ENCODE results near the gene YARS1.
"Not testable (repeated sequence)": the region's sequence is repeated elsewhere in the genome, so short reads cannot be mapped to it uniquely, and the experiment has no call there.

Gene YARS1

DNA sequence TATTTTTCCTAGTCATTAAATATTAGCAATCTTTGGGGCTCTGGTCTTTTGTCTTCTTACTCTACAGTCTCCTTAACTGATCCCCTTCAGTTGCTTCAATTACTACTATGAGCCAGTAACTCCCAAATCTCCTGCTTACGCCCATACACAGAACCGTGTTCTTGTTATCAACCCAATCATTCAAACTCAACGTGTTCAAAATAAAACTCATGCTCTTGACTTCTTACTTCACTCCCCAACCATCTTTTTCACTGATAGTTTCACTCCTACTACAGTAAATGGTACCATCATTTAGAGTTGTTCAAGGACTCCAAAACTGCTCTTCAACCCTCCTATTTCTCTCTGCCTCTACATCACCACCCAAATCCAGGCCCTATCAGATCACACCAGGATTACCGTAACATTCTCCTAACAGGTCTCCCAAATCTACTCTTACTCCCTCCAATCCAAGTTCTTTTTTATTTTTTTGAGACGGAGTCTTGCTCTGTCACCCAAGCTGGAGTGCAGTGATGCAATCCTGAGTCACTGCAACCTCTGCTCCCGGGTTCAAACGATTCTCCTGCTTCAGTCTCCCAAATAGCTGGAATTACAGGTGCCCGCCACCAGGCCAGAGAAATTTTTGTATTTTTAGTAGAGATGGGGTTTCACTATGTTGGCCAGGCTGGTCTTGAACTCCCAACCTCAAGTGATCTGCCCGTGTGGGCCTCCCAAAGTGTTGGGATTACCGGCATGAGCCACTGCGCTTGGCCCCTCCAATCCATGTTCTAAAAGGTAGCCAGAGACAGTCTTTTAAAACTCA lies 3.0 kb downstream of the YARS1 start:
- Histone ChIP-seq H3K4me3 (ENCODE audit: low read depth in 1 of 2, low read length in 2 of 2) (no peak overlapping the region), H3K36me3 (ENCODE audit: control insufficient read depth in 1 of 2, insufficient read depth in 2 of 2, low read length in 2 of 2) (peaks cover 16 to 17% of the 10 kb centered on the region in 2 donors), H3K9me3 (ENCODE audit: control insufficient read depth in 1 of 2, low read length in 2 of 2) (no peaks in the 10 kb centered on the region), H3K27ac (ENCODE audit: low read length) (no peak overlapping the region), H3K4me1 (ENCODE audit: control insufficient read depth in 1 of 2, insufficient read depth in 2 of 2, low read length in 2 of 2) (peaks cover 10 to 33% of the 10 kb centered on the region in 2 donors), H3K27me3 (ENCODE audit: low read depth, low read length) (no peaks in the 10 kb centered on the region)

DNA sequence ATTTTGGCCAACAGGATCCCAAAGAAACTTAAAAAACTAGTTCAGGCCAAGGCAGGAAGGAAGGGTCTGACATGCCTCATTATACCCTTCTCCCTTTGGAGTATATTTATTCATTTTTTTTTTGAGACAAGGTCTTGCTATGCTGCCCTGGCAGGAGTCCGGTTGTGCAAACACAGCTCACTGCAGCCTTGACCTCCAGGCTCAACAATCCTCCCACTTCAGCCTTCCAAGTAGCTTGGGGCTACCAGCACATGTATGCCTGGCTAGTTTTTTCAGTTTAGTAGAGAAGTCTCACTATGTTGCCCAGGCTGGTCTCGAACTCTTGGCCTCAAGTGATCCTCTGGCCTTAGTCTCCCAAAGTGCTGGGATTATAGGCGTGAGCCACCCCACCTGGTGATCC lies 5.2 kb downstream of the YARS1 start:
- H3K27ac ChIP-seq (ENCODE audit: low read length), result no peak overlapping the region
- peaks cover 25 to 33% of the 10 kb centered on the region in 2 donors for H3K36me3 ChIP-seq (ENCODE audit: control insufficient read depth in 1 of 2, insufficient read depth in 2 of 2, low read length in 2 of 2)
- H3K27me3 ChIP-seq (ENCODE audit: low read depth, low read length), result no peaks in the 10 kb centered on the region
- H3K4me3 ChIP-seq (ENCODE audit: low read depth in 1 of 2, low read length in 2 of 2), result no peak overlapping the region
- peaks cover 2 to 23% of the 10 kb centered on the region in 2 donors for H3K4me1 ChIP-seq (ENCODE audit: control insufficient read depth in 1 of 2, insufficient read depth in 2 of 2, low read length in 2 of 2)
- H3K9me3 ChIP-seq (ENCODE audit: control insufficient read depth in 1 of 2, low read length in 2 of 2), result no peaks in the 10 kb centered on the region

DNA sequence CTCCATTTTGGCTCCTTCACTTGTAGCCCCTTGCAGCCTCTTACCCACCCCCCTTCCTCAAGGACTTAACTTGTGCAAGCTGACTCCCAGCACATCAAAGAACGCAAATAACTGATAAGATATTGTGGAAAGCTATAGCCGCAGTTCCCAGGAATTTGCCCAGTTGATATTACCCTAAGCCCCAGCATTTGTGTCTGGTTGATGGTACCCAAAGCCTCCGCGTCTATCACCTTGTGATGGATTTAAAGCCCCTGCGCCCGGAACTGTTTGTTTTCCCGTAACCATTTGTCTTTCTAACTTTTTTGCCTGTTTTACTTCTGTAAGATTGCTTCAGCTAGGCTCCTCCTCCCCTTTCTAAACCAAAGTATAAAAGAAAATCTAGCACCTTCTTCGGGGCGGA lies 5.9 kb downstream of the YARS1 start:
- Histone ChIP-seq H3K4me3 (ENCODE audit: low read depth in 1 of 2, low read length in 2 of 2) (no peak overlapping the region), H3K36me3 (ENCODE audit: control insufficient read depth in 1 of 2, insufficient read depth in 2 of 2, low read length in 2 of 2) (peaks cover 28 to 32% of the 10 kb centered on the region in 2 donors), H3K27ac (ENCODE audit: low read length) (no peak overlapping the region), H3K9me3 (ENCODE audit: control insufficient read depth in 1 of 2, low read length in 2 of 2) (no peaks in the 10 kb centered on the region), H3K27me3 (ENCODE audit: low read depth, low read length) (no peaks in the 10 kb centered on the region), H3K4me1 (ENCODE audit: control insufficient read depth in 1 of 2, insufficient read depth in 2 of 2, low read length in 2 of 2) (peaks cover 2 to 22% of the 10 kb centered on the region in 2 donors)

GRCh38 chr1:32810358-32810757 lies 6.8 kb downstream of the YARS1 start:
- Histone ChIP-seq H3K9me3 (ENCODE audit: control insufficient read depth in 1 of 2, low read length in 2 of 2) (no peaks in the 10 kb centered on the region), H3K36me3 (ENCODE audit: control insufficient read depth in 1 of 2, insufficient read depth in 2 of 2, low read length in 2 of 2) (peaks cover 32 to 41% of the 10 kb centered on the region in 2 donors), H3K4me1 (ENCODE audit: control insufficient read depth in 1 of 2, insufficient read depth in 2 of 2, low read length in 2 of 2) (peaks cover 0 to 13% of the 10 kb centered on the region in 2 donors), H3K27ac (ENCODE audit: low read length) (no peak overlapping the region), H3K27me3 (ENCODE audit: low read depth, low read length) (no peaks in the 10 kb centered on the region), H3K4me3 (ENCODE audit: low read depth in 1 of 2, low read length in 2 of 2) (no peak overlapping the region)

GRCh38 chr1:32808580-32808979 lies 8.6 kb downstream of the YARS1 start:
- H3K36me3 ChIP-seq (ENCODE audit: control insufficient read depth in 1 of 2, insufficient read depth in 2 of 2, low read length in 2 of 2), result peaks cover 32 to 43% of the 10 kb centered on the region in 2 donors
- no peaks in the 10 kb centered on the region for H3K27me3 ChIP-seq (ENCODE audit: low read depth, low read length)
- H3K27ac ChIP-seq (ENCODE audit: low read length), result no peak overlapping the region
- H3K4me3 ChIP-seq (ENCODE audit: low read depth in 1 of 2, low read length in 2 of 2), result no peak overlapping the region
- H3K4me1 ChIP-seq (ENCODE audit: control insufficient read depth in 1 of 2, insufficient read depth in 2 of 2, low read length in 2 of 2), result peaks cover 0 to 5% of the 10 kb centered on the region in 2 donors
- H3K9me3 ChIP-seq (ENCODE audit: control insufficient read depth in 1 of 2, low read length in 2 of 2), result no peaks in the 10 kb centered on the region

GRCh38 chr1:32806910-32807523 lies 10.1 kb downstream of the YARS1 start:
- H3K27me3 ChIP-seq (ENCODE audit: low read depth, low read length), result no peaks in the 10 kb centered on the region
- peaks cover 32 to 43% of the 10 kb centered on the region in 2 donors for H3K36me3 ChIP-seq (ENCODE audit: control insufficient read depth in 1 of 2, insufficient read depth in 2 of 2, low read length in 2 of 2)
- no peaks in the 10 kb centered on the region for H3K9me3 ChIP-seq (ENCODE audit: control insufficient read depth in 1 of 2, low read length in 2 of 2)
- H3K4me1 ChIP-seq (ENCODE audit: control insufficient read depth in 1 of 2, insufficient read depth in 2 of 2, low read length in 2 of 2), result no peaks in the 10 kb centered on the region
- H3K4me3 ChIP-seq (ENCODE audit: low read depth in 1 of 2, low read length in 2 of 2), result no peak overlapping the region
- H3K27ac ChIP-seq (ENCODE audit: low read length), result no peak overlapping the region

DNA sequence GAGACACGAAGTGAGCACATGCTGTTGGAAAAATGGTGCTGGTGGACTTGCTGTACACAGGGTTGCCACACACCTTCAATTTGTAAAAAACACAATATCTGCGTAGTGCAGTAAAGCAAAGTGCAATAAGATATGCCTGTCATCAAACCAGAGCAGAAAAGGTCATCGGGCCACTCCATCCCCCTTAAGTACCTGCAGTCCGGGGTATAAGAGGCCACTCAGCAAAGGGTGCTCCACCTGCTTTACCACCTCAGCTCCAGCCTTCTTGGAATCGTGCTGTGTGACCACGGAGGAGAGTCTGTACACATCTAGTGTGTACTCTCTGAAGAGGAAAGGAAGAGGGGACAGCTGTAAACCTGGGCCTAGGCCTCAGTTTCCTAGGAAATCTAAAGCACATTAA lies 10.9 kb downstream of the YARS1 start:
- Histone ChIP-seq H3K4me3 (ENCODE audit: low read depth in 1 of 2, low read length in 2 of 2) (no peak overlapping the region), H3K36me3 (ENCODE audit: control insufficient read depth in 1 of 2, insufficient read depth in 2 of 2, low read length in 2 of 2) (peaks cover 32 to 43% of the 10 kb centered on the region in 2 donors), H3K27ac (ENCODE audit: low read length) (no peak overlapping the region), H3K27me3 (ENCODE audit: low read depth, low read length) (no peaks in the 10 kb centered on the region), H3K9me3 (ENCODE audit: control insufficient read depth in 1 of 2, low read length in 2 of 2) (no peaks in the 10 kb centered on the region), H3K4me1 (ENCODE audit: control insufficient read depth in 1 of 2, insufficient read depth in 2 of 2, low read length in 2 of 2) (no peaks in the 10 kb centered on the region)

DNA sequence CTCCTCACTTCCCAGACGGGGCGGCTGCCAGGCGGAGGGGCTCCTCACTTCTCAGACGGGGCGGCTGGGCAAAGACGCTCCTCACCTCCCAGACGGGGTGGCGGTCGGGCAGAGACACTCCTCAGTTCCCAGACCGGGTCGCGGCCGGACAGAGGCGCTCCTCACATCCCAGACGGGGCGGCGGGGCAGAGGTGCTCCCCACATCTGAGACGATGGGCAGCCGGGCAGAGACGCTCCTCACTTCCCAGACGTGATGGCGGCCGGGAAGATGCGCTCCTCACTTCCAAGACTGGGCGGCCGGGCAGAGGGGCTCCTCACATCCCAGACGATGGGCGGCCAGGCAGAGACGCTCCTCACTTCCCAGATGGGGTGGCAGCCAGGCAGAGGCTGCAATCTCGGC lies 12.7 kb downstream of the YARS1 start:
- not testable (repeated sequence) for H3K4me3 ChIP-seq (ENCODE audit: low read depth in 1 of 2, low read length in 2 of 2); H3K27ac ChIP-seq (ENCODE audit: low read length); H3K9me3 ChIP-seq (ENCODE audit: control insufficient read depth in 1 of 2, low read length in 2 of 2); H3K27me3 ChIP-seq (ENCODE audit: low read depth, low read length); H3K4me1 ChIP-seq (ENCODE audit: control insufficient read depth in 1 of 2, insufficient read depth in 2 of 2, low read length in 2 of 2)
- H3K36me3 ChIP-seq (ENCODE audit: control insufficient read depth in 1 of 2, insufficient read depth in 2 of 2, low read length in 2 of 2), result peaks cover 17 to 40% of the 10 kb centered on the region in 2 donors

DNA sequence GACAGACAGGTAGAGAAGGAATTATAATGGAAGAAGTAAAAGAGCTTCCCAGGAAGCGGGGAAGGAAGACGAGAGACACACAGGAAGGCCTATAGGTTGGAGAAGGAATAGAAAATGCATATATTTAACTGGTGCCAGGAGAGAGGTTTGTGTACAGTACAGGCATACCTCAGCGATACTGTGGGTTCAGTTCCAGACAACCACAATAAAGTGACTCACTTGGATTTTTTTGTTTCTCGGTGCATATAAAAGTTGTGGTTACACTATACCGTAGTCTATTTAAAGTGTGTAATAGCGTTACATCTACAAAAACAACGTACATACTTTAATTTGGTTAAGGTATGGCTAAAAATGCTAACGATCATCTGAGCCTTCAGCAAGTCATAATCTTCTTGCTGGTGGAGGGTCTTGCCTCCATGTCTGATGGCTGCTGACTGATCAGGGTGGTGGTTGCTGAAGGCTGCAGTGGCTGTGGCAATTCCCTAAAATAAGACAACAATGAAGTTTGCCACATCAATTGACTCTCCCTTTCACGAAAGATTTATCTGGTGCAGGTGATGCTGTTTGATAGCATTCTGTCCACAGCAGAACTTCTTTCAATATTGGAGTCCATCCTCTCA lies 16.0 kb downstream of the YARS1 start:
- no peaks in the 10 kb centered on the region for H3K9me3 ChIP-seq (ENCODE audit: control insufficient read depth in 1 of 2, low read length in 2 of 2)
- H3K27ac ChIP-seq (ENCODE audit: low read length), result no peak overlapping the region
- H3K4me3 ChIP-seq (ENCODE audit: low read depth in 1 of 2, low read length in 2 of 2), result no peak overlapping the region
- H3K36me3 ChIP-seq (ENCODE audit: control insufficient read depth in 1 of 2, insufficient read depth in 2 of 2, low read length in 2 of 2), result peaks cover 19 to 32% of the 10 kb centered on the region in 2 donors
- no peaks in the 10 kb centered on the region for H3K4me1 ChIP-seq (ENCODE audit: control insufficient read depth in 1 of 2, insufficient read depth in 2 of 2, low read length in 2 of 2)
- H3K27me3 ChIP-seq (ENCODE audit: low read depth, low read length), result no peaks in the 10 kb centered on the region

DNA sequence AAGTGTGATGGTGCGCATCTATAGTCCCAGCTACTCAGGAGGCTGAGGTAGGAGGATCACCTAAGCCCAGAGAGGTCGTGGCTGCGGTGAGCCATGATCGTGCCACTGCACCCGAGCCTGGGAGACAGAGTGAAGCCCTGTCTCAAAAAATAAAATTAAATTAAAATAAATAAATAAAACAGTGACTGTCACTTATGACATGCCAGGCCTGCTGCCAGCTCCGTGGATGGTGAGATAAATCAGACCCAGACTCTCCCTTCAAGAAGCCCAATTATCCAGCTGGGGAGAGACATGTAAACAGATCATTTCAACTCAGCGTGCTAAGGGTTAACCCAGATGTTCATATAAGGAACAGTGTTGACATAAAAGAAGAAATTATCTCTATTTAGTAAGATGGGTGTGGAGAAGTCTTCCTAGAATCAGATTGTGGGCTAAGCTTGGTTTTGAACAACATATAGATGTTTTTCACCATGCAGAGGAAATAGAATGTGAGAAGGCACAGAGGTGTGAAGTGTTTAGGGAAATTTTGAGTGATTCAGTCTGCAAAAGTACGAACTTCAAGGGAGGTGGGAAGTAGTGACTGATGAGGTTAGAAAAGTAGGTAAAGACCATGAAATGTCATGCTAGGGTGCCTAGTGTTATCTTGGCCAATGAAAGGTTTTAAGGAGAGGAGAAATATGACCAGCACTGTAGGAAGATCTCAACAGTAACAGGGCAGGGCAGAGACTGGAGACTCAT lies 18.3 kb downstream of the YARS1 start:
- H3K4me3 ChIP-seq (ENCODE audit: low read depth in 1 of 2, low read length in 2 of 2), result no peak overlapping the region
- H3K4me1 ChIP-seq (ENCODE audit: control insufficient read depth in 1 of 2, insufficient read depth in 2 of 2, low read length in 2 of 2), result no peaks in the 10 kb centered on the region
- H3K36me3 ChIP-seq (ENCODE audit: control insufficient read depth in 1 of 2, insufficient read depth in 2 of 2, low read length in 2 of 2), result peaks cover 14 to 25% of the 10 kb centered on the region in 2 donors
- H3K27ac ChIP-seq (ENCODE audit: low read length), result no peak overlapping the region
- H3K27me3 ChIP-seq (ENCODE audit: low read depth, low read length), result no peaks in the 10 kb centered on the region
- no peaks in the 10 kb centered on the region for H3K9me3 ChIP-seq (ENCODE audit: control insufficient read depth in 1 of 2, low read length in 2 of 2)

- H3K27ac ChIP-seq (ENCODE audit: low read length), result no peak overlapping the region
- H3K4me3 ChIP-seq (ENCODE audit: low read depth in 1 of 2, low read length in 2 of 2), result no peak overlapping the region
- no peaks in the 10 kb centered on the region for H3K4me1 ChIP-seq (ENCODE audit: control insufficient read depth in 1 of 2, insufficient read depth in 2 of 2, low read length in 2 of 2)
- no peaks in the 10 kb centered on the region for H3K27me3 ChIP-seq (ENCODE audit: low read depth, low read length)
- no peaks in the 10 kb centered on the region for H3K9me3 ChIP-seq (ENCODE audit: control insufficient read depth in 1 of 2, low read length in 2 of 2)
- H3K36me3 ChIP-seq (ENCODE audit: control insufficient read depth in 1 of 2, insufficient read depth in 2 of 2, low read length in 2 of 2), result peaks cover 14 to 30% of the 10 kb centered on the region in 2 donors
Measured at GRCh38 chr1:32798191-32798590, 19.0 kb downstream of the YARS1 start.

Data from muscle layer of duodenum (tissue), 2 donors.